ENCODE measurements around the gene EYA2. TPM values are rescaled to one million over a fixed set of nuclear protein-coding genes. Genes with fewer than 3 reads are reported as not detected.

The EYA2 gene
- total and polyA plus RNA-seq, 2 donors from 2014 or later, result 2.6 to 7.9 TPM

DNA sequence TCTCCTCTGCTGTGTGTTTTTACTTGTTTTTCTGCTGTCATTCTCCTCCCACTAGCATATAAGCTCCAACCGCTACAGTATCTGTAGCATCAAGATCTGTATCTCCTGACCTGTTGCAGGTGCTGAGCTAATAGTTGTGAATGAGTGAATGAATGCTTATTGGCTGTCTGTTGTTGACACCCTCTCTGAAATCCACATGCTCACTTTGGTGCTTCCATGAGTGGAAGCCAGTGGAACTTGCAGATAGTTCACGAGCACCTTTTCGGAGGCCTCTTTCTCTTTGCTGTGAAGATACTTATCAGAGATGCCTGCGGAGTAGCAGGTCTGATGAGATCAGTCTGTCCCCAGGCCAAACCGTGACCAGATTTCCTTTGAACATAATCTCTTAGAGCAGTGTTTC lies 117.3 kb downstream of the EYA2 start:
- no peaks in the 10 kb centered on the region for H3K27me3 ChIP-seq (ENCODE audit: control insufficient read depth, insufficient read depth, low read length)
- FAIRE-seq, result no peak
- no peak overlapping the region for H3K4me3 ChIP-seq (ENCODE audit: low read length in 3 of 3)
- DNase-seq, result no peak
- no peak overlapping the region for H3K9ac ChIP-seq (ENCODE audit: low read length in 3 of 3)
- intact Hi-C loops (cut with DNase I), result no loop called here
- no peaks in the 10 kb centered on the region for H3K9me3 ChIP-seq (ENCODE audit: control insufficient read depth in 2 of 3, insufficient read depth in 1 of 3, low read length in 3 of 3)
- no peaks in the 10 kb centered on the region for H3K4me1 ChIP-seq (ENCODE audit: control insufficient read depth in 2 of 3, insufficient read depth in 2 of 3, low read depth in 1 of 3, low read length in 3 of 3)
- TF ChIP-seq, protein P1, sequence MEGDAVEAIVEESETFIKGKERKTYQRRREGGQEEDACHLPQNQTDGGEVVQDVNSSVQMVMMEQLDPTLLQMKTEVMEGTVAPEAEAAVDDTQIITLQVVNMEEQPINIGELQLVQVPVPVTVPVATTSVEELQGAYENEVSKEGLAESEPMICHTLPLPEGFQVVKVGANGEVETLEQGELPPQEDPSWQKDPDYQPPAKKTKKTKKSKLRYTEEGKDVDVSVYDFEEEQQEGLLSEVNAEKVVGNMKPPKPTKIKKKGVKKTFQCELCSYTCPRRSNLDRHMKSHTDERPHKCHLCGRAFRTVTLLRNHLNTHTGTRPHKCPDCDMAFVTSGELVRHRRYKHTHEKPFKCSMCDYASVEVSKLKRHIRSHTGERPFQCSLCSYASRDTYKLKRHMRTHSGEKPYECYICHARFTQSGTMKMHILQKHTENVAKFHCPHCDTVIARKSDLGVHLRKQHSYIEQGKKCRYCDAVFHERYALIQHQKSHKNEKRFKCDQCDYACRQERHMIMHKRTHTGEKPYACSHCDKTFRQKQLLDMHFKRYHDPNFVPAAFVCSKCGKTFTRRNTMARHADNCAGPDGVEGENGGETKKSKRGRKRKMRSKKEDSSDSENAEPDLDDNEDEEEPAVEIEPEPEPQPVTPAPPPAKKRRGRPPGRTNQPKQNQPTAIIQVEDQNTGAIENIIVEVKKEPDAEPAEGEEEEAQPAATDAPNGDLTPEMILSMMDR (IDR thresholded peaks at IDR 0.05; ENCODE audit: borderline replicate concordance, extremely low read depth, insufficient read depth), result no peak
- no peaks in the 10 kb centered on the region for H3K36me3 ChIP-seq (ENCODE audit: control insufficient read depth in 2 of 3, insufficient read depth in 3 of 3, low read length in 3 of 3)
- H3K27ac ChIP-seq (ENCODE audit: low read depth in 2 of 2, low read length in 2 of 2), result no peak overlapping the region

DNA sequence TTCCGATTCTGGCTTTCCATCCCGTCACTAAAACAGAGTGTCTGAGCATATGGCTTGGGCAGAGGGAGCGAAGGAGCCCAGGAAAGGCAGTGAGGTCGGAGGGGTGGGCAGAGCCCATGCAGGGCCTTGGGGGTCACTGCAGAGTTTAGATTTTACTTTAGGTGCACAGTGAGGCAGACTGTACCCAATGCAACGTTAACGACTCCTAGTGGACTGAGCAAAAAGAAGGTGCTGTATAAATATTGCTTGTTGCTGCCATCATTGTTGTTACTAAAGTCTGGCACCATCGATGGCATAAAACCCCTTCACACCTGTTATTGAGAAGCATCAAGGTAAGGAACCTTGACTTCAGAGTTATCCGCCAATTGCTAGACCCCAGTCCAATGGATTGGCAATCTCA lies 119.0 kb downstream of the EYA2 start:
- H3K27ac ChIP-seq (ENCODE audit: low read depth in 2 of 2, low read length in 2 of 2), result no peak overlapping the region
- no peaks in the 10 kb centered on the region for H3K27me3 ChIP-seq (ENCODE audit: control insufficient read depth, insufficient read depth, low read length)
- TF ChIP-seq, protein P1 (IDR thresholded peaks at IDR 0.05; ENCODE audit: borderline replicate concordance, extremely low read depth, insufficient read depth), result no peak
- no peak overlapping the region for H3K9ac ChIP-seq (ENCODE audit: low read length in 3 of 3)
- H3K36me3 ChIP-seq (ENCODE audit: control insufficient read depth in 2 of 3, insufficient read depth in 3 of 3, low read length in 3 of 3), result no peaks in the 10 kb centered on the region
- DNase-seq, result no peak
- intact Hi-C loops (cut with DNase I), result no loop called here
- no peak overlapping the region for H3K4me3 ChIP-seq (ENCODE audit: low read length in 3 of 3)
- H3K9me3 ChIP-seq (ENCODE audit: control insufficient read depth in 2 of 3, insufficient read depth in 1 of 3, low read length in 3 of 3), result no peaks in the 10 kb centered on the region
- FAIRE-seq, result no peak
- H3K4me1 ChIP-seq (ENCODE audit: control insufficient read depth in 2 of 3, insufficient read depth in 2 of 3, low read depth in 1 of 3, low read length in 3 of 3), result no peaks in the 10 kb centered on the region

DNA sequence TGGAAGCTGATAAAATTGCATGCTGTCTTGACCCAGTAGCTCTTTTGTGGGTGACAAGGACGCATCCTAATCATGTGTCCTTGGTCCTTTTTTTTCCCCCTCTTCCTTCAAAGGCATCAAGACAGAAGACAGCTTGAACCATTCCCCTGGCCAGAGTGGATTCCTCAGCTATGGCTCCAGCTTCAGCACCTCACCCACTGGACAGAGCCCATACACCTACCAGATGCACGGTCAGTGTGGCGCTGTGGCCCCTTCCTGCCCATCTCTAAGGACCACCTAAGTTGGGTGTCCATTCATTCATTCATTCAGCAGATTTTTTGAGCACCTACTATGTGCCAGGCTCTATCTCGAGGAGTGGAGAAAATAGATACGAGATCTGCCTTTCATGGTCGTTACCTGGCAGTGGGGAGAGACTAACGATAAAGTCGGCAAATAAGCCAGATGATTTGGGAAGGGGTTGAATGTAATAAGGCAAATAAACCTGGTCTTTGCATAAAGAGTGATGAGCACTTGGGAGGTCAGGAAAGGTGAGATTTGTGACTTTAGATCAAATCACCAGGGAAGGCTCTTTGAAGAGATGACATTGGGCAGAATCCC lies 121.5 kb downstream of the EYA2 start:
- DNase-seq (peak in 4 of 5 donors; percentile 33 to 49 (median 39)), FAIRE-seq (no peak)
- no peaks in the 10 kb centered on the region for H3K9me3 ChIP-seq (ENCODE audit: control insufficient read depth in 2 of 3, insufficient read depth in 1 of 3, low read length in 3 of 3)
- intact Hi-C loops (cut with DNase I), result no loop called here
- H3K9ac ChIP-seq (ENCODE audit: low read length in 3 of 3), result no peak overlapping the region
- H3K36me3 ChIP-seq (ENCODE audit: control insufficient read depth in 2 of 3, insufficient read depth in 3 of 3, low read length in 3 of 3), result no peaks in the 10 kb centered on the region
- TF ChIP-seq, protein P1 (IDR thresholded peaks at IDR 0.05; ENCODE audit: borderline replicate concordance, extremely low read depth, insufficient read depth), result no peak
- peaks cover 0 to 2% (median 0%) of the 10 kb centered on the region in 3 donors for H3K4me1 ChIP-seq (ENCODE audit: control insufficient read depth in 2 of 3, insufficient read depth in 2 of 3, low read depth in 1 of 3, low read length in 3 of 3)
- no peak overlapping the region for H3K27ac ChIP-seq (ENCODE audit: low read depth in 2 of 2, low read length in 2 of 2)
- H3K4me3 ChIP-seq (ENCODE audit: low read length in 3 of 3), result no peak overlapping the region
- H3K27me3 ChIP-seq (ENCODE audit: control insufficient read depth, insufficient read depth, low read length), result no peaks in the 10 kb centered on the region

DNA sequence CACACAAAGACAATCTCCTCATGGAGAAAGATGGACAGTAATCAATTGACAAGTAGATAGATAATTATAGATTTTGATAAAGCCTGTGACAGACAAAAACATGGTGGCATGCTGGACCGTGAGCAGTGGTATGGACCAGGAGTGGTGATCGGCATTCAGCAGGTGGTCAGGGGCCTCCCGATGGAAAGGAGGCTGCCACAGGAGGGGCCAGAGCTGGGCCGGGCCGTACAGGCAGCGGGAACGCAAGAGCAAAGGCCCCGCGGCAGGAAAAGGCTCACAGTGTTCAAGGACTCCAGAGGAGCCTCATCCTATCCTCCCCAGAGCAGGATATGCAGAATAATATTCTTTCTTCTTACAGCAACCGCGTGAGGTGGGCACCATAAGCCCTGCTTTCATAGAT lies 123.7 kb downstream of the EYA2 start:
- no peaks in the 10 kb centered on the region for H3K9me3 ChIP-seq (ENCODE audit: control insufficient read depth in 2 of 3, insufficient read depth in 1 of 3, low read length in 3 of 3)
- TF ChIP-seq, protein P1 (IDR thresholded peaks at IDR 0.05; ENCODE audit: borderline replicate concordance, extremely low read depth, insufficient read depth), result no peak
- no peaks in the 10 kb centered on the region for H3K36me3 ChIP-seq (ENCODE audit: control insufficient read depth in 2 of 3, insufficient read depth in 3 of 3, low read length in 3 of 3)
- no peaks in the 10 kb centered on the region for H3K27me3 ChIP-seq (ENCODE audit: control insufficient read depth, insufficient read depth, low read length)
- no peak overlapping the region for H3K4me3 ChIP-seq (ENCODE audit: low read length in 3 of 3)
- H3K27ac ChIP-seq (ENCODE audit: low read depth in 2 of 2, low read length in 2 of 2), result no peak overlapping the region
- FAIRE-seq, result no peak
- intact Hi-C loops (cut with DNase I), result no loop called here
- no peak overlapping the region for H3K9ac ChIP-seq (ENCODE audit: low read length in 3 of 3)
- H3K4me1 ChIP-seq (ENCODE audit: control insufficient read depth in 2 of 3, insufficient read depth in 2 of 3, low read depth in 1 of 3, low read length in 3 of 3), result peaks cover 0 to 2% (median 0%) of the 10 kb centered on the region in 3 donors
- no peak for DNase-seq

All from kidney (tissue), 14 donors.